ENCODE measurements around the gene SH3BGRL3. TPM values are rescaled to one million over a fixed set of nuclear protein-coding genes. Genes with fewer than 3 reads are reported as not detected.
"Not testable (repeated sequence)": the region's sequence is repeated elsewhere in the genome, so short reads cannot be mapped to it uniquely, and the experiment has no call there.

SH3BGRL3 gene
- 126 TPM for polyA plus RNA-seq (2013, experiment 1 of 2)
- 173 TPM for polyA plus RNA-seq (2013, experiment 2 of 2)

DNA sequence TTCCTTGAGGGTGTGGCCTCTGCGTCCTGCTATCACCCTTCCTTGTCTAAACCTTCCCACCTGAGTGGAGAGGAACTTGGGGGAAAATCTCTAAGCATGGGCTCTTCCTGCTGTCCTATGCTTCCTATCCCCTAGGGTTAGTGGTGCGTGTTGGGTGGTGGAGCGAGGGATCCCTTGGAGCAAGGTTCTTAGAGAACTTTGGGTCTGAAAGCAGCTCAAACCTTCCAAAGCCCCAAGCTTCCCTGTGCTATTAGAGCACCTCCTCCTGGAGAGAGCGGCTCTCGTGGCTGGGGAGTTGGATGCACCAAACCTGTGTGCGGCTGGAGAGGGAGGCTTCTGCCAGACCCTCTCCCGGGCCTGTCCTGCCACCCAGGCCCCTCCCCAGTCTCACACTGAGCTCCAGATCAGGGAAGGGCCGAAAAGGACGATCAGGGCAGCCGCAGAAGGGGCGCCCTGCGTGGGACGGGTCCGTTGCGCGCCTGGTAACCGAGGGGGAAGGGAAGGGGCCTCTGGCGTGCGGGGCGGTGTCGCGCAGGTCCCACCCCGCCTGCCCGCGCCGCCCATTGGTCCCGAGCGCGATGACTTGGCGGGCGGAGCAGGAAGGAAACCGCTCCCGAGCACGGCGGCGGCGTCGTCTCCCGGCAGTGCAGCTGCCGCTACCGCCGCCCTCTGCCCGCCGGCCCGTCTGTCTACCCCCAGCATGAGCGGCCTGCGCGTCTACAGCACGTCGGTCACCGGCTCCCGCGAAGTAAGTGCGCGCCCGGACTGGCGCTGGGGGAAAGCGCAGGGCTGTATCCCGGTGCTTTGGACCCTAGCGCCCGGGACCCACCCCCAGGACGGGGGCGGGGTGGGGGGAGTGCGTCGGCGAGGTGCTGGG is at the start of gene SH3BGRL3:
TSS of gene SH3BGRL3 (plus strand) at position 631 of the 877 bp plus-strand sequence. CDS start at position 701, 70 bp downstream.
- H3K27ac ChIP-seq (ENCODE audit: low read depth, low read length), result peak within 1 kb of the TSS; percentile 86
- H3K4me1 ChIP-seq (ENCODE audit: insufficient read depth, low read length), result peaks cover 24% of the 10 kb centered on the region
- H3K36me3 ChIP-seq (ENCODE audit: insufficient read depth, low read length), result peaks cover 34% of the 10 kb centered on the region

GRCh38 chr1:26230682-26231081 is 49.2 kb upstream of the SH3BGRL3 start:
- H3K27me3 ChIP-seq (ENCODE audit: insufficient read depth, low read length), result peaks cover 35% of the 10 kb centered on the region
- H3K36me3 ChIP-seq (ENCODE audit: insufficient read depth, low read length); H3K9me3 ChIP-seq (ENCODE audit: insufficient read depth, low read depth, low read length); H3K4me3 ChIP-seq (ENCODE audit: low read length); H3K9ac ChIP-seq (ENCODE audit: low read depth, low read length); H3K27ac ChIP-seq (ENCODE audit: low read depth, low read length); H3K4me1 ChIP-seq (ENCODE audit: insufficient read depth, low read length): not testable (repeated sequence)
- whole genome bisulfite sequencing, result 63% methylated on average over 1 of the region's 2 CpGs

More for the DNA sequence above, at the start of gene SH3BGRL3:
- 1% methylated on average over 64 of the region's 66 CpGs for WGBS
- Histone ChIP-seq H3K9me3 (ENCODE audit: insufficient read depth, low read depth, low read length) (no peaks in the 10 kb centered on the region), H3K4me3 (ENCODE audit: low read length) (peak within 1 kb of the TSS; percentile 83), H3K27me3 (ENCODE audit: insufficient read depth, low read length) (no peaks in the 10 kb centered on the region), H3K9ac (ENCODE audit: low read depth, low read length) (peak within 1 kb of the TSS; percentile 84)

DNA sequence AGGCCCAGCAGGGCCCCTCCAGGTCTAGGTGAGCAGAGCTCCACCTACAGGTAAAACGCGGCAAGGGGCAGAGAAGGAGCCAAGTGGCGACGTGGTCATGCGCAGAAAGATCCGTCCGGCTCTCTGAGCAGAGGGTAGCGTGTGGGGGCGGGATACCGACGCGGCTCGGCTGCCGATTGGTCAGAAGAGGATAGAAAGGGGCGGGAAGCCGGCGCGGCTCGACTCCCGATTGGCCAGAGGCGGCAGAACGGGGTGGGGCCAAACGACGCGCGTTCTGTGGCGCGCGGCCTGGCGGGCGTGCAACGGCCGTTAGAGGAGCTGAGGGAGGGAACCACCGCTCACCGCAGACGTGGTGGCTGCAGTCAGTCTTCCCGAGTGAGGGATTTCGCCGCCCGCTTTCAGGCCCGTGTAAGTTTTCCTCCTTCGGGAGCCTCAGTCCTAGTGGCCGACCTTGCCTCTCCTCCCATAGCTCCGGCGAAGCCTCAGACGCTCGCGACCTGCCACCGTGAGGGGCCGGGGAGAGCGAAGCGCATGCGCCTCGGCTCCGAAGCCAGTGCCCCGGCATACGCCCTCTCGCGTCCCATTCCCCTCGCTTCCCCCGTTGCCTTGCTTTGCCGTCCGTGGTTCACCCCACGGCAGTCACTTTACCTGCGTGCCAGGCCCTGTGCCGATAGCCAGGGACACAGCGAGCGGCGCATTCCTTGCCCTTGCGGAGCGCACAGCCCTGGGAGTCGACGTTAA is 45.8 kb upstream of the SH3BGRL3 start, which contains the start of gene CEP85:
TSS of gene CEP85 (plus strand) at position 298 of the 741 bp plus-strand sequence. CDS start 5,584 bp downstream, outside the sequence.
- Histone ChIP-seq H3K27me3 (ENCODE audit: insufficient read depth, low read length) (0 out of 2 replicates have a peak, but pooled peaks cover 6% of the 10 kb centered on the region), H3K27ac (ENCODE audit: low read depth, low read length) (peak within 1 kb of the TSS; percentile 5), H3K9me3 (ENCODE audit: insufficient read depth, low read depth, low read length) (no peaks in the 10 kb centered on the region), H3K4me1 (ENCODE audit: insufficient read depth, low read length) (0 out of 2 replicates have a peak, but pooled peaks cover 4% of the 10 kb centered on the region), H3K9ac (ENCODE audit: low read depth, low read length) (peak within 1 kb of the TSS; percentile 83), H3K36me3 (ENCODE audit: insufficient read depth, low read length) (0 out of 2 replicates have a peak, but pooled peaks cover 10% of the 10 kb centered on the region), H3K4me3 (ENCODE audit: low read length) (peak within 1 kb of the TSS; percentile 95)
- under 1% methylated on average over 73 of the region's 73 CpGs for WGBS

DNA sequence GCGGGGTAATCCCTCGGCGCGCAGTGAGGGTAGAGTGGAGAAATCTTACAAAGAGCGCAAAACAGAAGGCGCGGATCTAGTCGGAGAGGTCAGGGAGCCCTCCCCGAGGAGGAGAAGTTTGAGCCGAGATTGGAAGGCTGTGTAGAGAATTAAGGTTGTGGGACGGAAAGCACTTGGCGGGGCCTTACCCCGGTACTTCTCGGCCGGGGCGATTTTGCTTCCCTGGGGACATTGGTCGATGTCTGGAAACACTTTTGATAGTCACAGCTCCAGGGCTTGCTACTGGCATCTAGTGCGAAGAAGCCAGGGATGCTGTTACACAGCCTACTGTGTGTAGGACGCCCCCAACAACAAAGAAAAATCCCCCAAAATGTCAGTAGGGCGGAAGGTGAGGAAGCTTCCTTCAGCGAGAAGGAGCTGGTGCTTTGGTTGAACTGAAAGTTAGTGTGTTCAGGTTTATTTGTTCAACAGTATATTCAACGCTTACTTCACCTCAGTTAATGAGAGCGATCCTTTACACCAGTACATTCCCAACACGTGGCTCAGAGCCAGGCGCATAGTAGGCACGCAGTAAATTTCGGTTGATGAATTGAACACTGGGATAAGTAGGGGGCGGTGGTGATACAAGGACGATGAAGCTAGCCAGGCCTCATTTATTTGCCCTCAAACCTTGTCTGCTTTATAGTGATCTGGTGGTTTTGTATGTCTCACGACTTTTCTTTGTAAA is 45.1 kb upstream of the SH3BGRL3 start:
- 3% methylated on average over 28 of the region's 30 CpGs for WGBS
- Histone ChIP-seq H3K9me3 (ENCODE audit: insufficient read depth, low read depth, low read length) (no peaks in the 10 kb centered on the region), H3K36me3 (ENCODE audit: insufficient read depth, low read length) (peaks cover 12% of the 10 kb centered on the region; the same call in 1 of the 2 replicates), H3K27ac (ENCODE audit: low read depth, low read length) (peak overlapping the region; percentile 5), H3K4me1 (ENCODE audit: insufficient read depth, low read length) (0 out of 2 replicates have a peak, but pooled peaks cover 4% of the 10 kb centered on the region), H3K27me3 (ENCODE audit: insufficient read depth, low read length) (0 out of 2 replicates have a peak, but pooled peaks cover 6% of the 10 kb centered on the region), H3K4me3 (ENCODE audit: low read length) (peak overlapping the region; percentile 95), H3K9ac (ENCODE audit: low read depth, low read length) (peak overlapping the region; percentile 83)

DNA sequence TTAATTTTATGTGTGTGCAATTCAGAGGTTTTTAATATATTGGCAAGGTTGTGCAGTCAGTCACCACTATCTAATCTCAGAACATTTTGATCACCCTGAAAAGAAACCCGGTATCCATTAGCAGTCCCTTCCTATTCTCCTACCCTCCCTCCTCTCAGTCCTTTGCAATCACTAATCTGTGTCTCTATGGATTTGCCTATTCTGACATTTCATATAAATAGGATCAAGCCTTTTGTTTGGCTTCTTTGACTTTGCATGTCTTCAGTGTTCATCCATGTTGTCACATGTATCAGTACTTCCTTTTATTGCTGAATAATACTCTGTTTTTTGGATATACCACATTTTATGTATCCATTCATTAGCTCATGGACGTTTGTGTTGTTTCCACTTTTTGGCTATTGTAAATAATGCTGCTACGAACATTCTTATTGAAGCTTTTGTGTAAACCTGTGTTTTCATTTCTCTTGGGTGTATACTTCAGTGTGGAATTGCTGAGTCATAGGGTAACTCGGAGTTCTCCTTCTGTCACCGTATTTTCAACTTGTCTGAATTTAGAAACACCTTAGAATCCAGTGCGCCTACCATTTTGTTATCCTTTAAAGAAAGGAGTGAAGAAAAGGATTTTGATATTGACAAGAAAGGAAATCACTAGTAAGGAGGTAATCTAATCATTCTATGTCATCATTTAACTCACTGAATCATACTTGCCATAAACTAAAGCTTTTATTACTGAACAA is 42.5 kb upstream of the SH3BGRL3 start:
- Histone ChIP-seq H3K36me3 (ENCODE audit: insufficient read depth, low read length) (peaks cover 25% of the 10 kb centered on the region), H3K9ac (ENCODE audit: low read depth, low read length) (no peak overlapping the region), H3K27me3 (ENCODE audit: insufficient read depth, low read length) (0 out of 2 replicates have a peak, but pooled peaks cover under 1% of the 10 kb centered on the region), H3K27ac (ENCODE audit: low read depth, low read length) (no peak overlapping the region), H3K4me3 (ENCODE audit: low read length) (no peak overlapping the region), H3K4me1 (ENCODE audit: insufficient read depth, low read length) (0 out of 2 replicates have a peak, but pooled peaks cover 4% of the 10 kb centered on the region), H3K9me3 (ENCODE audit: insufficient read depth, low read depth, low read length) (no peaks in the 10 kb centered on the region)
- WGBS, result 87% methylated on average over 6 of the region's 6 CpGs

GRCh38 chr1:26239936-26240335 is 40.0 kb upstream of the SH3BGRL3 start:
- Histone ChIP-seq H3K4me3 (ENCODE audit: low read length) (no peak overlapping the region), H3K27ac (ENCODE audit: low read depth, low read length) (no peak overlapping the region), H3K4me1 (ENCODE audit: insufficient read depth, low read length) (0 out of 2 replicates have a peak, but pooled peaks cover 4% of the 10 kb centered on the region), H3K27me3 (ENCODE audit: insufficient read depth, low read length) (no peaks in the 10 kb centered on the region), H3K36me3 (ENCODE audit: insufficient read depth, low read length) (peaks cover 45% of the 10 kb centered on the region), H3K9me3 (ENCODE audit: insufficient read depth, low read depth, low read length) (no peaks in the 10 kb centered on the region), H3K9ac (ENCODE audit: low read depth, low read length) (no peak overlapping the region)
- WGBS, result 92% methylated on average over 3 of the region's 4 CpGs

GRCh38 chr1:26252718-26253117 is 27.2 kb upstream of the SH3BGRL3 start:
- H3K36me3 ChIP-seq (ENCODE audit: insufficient read depth, low read length), result peaks cover 72% of the 10 kb centered on the region
- H3K4me3 ChIP-seq (ENCODE audit: low read length), result no peak overlapping the region
- no peak overlapping the region for H3K27ac ChIP-seq (ENCODE audit: low read depth, low read length)
- 92% methylated on average over 6 of the region's 7 CpGs for WGBS
- H3K27me3 ChIP-seq (ENCODE audit: insufficient read depth, low read length), result no peaks in the 10 kb centered on the region
- no peaks in the 10 kb centered on the region; the same call in 1 of the 2 replicates for H3K9me3 ChIP-seq (ENCODE audit: insufficient read depth, low read depth, low read length)
- no peaks in the 10 kb centered on the region for H3K4me1 ChIP-seq (ENCODE audit: insufficient read depth, low read length)
- no peak overlapping the region for H3K9ac ChIP-seq (ENCODE audit: low read depth, low read length)

- no peak overlapping the region for H3K9ac ChIP-seq (ENCODE audit: low read depth, low read length)
- H3K4me3 ChIP-seq (ENCODE audit: low read length), result no peak overlapping the region
- no peaks in the 10 kb centered on the region; the same call in 1 of the 2 replicates for H3K9me3 ChIP-seq (ENCODE audit: insufficient read depth, low read depth, low read length)
- no peaks in the 10 kb centered on the region for H3K27me3 ChIP-seq (ENCODE audit: insufficient read depth, low read length)
- H3K36me3 ChIP-seq (ENCODE audit: insufficient read depth, low read length), result peaks cover 77% of the 10 kb centered on the region
- no peaks in the 10 kb centered on the region for H3K4me1 ChIP-seq (ENCODE audit: insufficient read depth, low read length)
- WGBS, result 94% methylated on average over 3 of the region's 3 CpGs
- H3K27ac ChIP-seq (ENCODE audit: low read depth, low read length), result no peak overlapping the region
Observed at GRCh38 chr1:26254404-26254803, 25.5 kb upstream of the SH3BGRL3 start.

- peaks cover 84% of the 10 kb centered on the region for H3K36me3 ChIP-seq (ENCODE audit: insufficient read depth, low read length)
- H3K4me1 ChIP-seq (ENCODE audit: insufficient read depth, low read length), result no peaks in the 10 kb centered on the region
- no peaks in the 10 kb centered on the region for H3K27me3 ChIP-seq (ENCODE audit: insufficient read depth, low read length)
- H3K9me3 ChIP-seq (ENCODE audit: insufficient read depth, low read depth, low read length), result no peaks in the 10 kb centered on the region
- no peak overlapping the region for H3K4me3 ChIP-seq (ENCODE audit: low read length)
- 96% methylated on average over 2 of the region's 2 CpGs for WGBS
- H3K9ac ChIP-seq (ENCODE audit: low read depth, low read length), result no peak overlapping the region
- no peak overlapping the region for H3K27ac ChIP-seq (ENCODE audit: low read depth, low read length)
Observed at GRCh38 chr1:26257222-26257621, 22.7 kb upstream of the SH3BGRL3 start.

GRCh38 chr1:26259005-26259404 is 20.9 kb upstream of the SH3BGRL3 start:
- Histone ChIP-seq H3K36me3 (ENCODE audit: insufficient read depth, low read length) (peaks cover 90% of the 10 kb centered on the region), H3K27ac (ENCODE audit: low read depth, low read length) (no peak overlapping the region), H3K9ac (ENCODE audit: low read depth, low read length) (no peak overlapping the region), H3K9me3 (ENCODE audit: insufficient read depth, low read depth, low read length) (no peaks in the 10 kb centered on the region), H3K4me1 (ENCODE audit: insufficient read depth, low read length) (no peaks in the 10 kb centered on the region), H3K4me3 (ENCODE audit: low read length) (no peak overlapping the region), H3K27me3 (ENCODE audit: insufficient read depth, low read length) (no peaks in the 10 kb centered on the region)
- 99% methylated on average over 2 of the region's 2 CpGs for WGBS
